Measurements from ENCODE around the gene COL28A1.

DNA sequence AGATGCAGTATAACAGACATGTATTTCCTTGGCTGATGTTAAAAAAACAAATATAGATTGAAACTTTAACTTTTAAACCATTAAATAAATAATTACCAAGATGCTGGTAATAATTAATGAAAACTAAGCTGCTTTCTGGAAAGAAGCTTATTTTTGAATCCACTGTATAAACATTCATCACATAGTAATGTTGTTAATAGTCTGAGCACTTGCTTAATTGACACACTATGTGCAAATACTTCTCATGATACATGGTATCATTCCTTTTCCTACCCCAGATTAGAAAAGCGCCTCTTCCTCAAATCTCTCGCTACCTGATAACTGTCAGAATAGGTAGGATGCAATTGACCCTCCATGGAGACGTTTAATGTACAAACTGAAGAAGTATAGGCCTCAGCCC lies 15.0 kb upstream of the COL28A1 start:
- TF ChIP-seq, protein P1, sequence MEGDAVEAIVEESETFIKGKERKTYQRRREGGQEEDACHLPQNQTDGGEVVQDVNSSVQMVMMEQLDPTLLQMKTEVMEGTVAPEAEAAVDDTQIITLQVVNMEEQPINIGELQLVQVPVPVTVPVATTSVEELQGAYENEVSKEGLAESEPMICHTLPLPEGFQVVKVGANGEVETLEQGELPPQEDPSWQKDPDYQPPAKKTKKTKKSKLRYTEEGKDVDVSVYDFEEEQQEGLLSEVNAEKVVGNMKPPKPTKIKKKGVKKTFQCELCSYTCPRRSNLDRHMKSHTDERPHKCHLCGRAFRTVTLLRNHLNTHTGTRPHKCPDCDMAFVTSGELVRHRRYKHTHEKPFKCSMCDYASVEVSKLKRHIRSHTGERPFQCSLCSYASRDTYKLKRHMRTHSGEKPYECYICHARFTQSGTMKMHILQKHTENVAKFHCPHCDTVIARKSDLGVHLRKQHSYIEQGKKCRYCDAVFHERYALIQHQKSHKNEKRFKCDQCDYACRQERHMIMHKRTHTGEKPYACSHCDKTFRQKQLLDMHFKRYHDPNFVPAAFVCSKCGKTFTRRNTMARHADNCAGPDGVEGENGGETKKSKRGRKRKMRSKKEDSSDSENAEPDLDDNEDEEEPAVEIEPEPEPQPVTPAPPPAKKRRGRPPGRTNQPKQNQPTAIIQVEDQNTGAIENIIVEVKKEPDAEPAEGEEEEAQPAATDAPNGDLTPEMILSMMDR (IDR thresholded peaks at IDR 0.05; ENCODE audit: low read depth, low read length, poor library complexity, severe bottlenecking): no peak
- TF ChIP-seq EZH2phosphoT487 (IDR thresholded peaks at IDR 0.05; ENCODE audit: borderline replicate concordance, low read length): no peak

Data from DOHH2 (cell line).